Measurements from ENCODE around the gene KAZN.

KAZN gene

DNA sequence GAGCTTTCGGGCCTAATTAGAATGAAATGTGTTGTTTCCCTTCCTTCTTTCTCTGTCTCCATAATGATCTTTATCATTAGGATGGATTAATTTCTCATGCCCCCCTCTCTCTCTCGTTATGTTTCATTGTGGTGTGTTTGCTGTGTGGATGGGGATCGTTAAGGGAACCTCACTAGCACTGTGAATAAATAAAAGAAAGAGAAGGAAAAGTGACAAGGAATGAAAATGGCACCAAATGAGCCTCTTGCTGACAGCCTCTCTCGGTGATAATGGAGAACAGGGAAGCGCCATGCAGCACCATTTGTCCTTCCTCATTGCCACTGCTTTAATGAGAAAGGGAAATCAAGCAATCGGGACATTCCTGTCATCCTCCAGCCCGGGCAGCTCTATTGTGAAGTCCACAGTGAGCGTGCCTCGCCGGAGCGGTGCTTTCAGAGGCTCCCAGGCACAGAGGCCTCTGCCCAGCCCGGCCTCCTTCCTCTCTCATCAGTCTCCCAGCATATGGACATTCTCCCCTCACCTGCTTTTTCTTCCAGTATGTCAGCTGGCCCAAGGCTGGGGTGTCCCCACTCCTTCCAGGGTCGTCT lies 289.4 kb downstream of the KAZN start:
- DNase-seq (ENCODE audit: low read depth), result no peak

DNA sequence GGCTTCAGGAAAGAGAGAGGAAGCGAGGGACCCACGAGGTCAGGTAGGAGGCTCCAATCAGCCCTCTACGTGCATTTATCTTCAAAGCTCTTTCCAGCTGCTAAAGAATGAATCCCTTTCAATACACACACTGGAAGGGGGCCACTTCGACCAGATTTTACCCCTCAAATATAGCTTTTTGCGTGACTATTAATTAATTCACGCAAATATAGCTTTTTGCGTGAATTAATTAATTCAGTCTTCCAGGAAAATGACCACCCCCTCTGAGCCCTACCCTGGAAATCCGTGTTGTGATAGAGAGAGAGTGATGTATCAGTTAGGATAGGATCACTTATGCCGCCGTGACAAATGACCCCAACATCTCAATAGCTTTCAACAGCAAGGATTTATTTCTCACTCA lies 289.9 kb downstream of the KAZN start:
- DNase-seq (ENCODE audit: low read depth), result no peak

DNA sequence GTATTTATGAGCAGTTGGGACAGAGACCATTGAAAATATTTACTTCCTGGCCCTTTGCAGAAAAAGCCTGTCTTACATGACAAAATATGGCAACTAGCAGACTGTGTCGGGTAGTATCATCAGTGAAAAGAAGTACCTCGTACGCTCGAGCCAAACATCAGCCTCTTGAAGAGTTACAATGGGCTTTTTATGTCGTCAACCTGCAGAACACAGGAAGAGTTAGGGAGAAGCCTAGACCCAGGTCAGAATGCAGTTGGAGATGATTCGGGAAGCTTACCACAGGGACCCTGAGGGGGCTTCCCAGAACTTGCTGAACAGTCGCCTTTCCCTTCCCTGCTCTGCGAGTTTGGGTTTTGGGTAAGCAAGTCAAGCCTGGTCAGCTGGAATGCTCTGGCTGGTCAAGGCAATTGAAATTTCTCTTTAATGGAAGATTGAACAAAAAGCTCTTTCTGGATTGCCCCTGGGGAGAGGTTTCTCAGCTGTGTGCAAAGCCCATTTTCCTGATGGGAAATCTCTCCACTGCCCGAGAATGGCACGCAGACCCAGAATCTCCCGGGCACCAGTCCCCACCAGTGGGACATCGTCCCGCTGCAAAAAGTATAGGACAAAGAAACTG lies 291.4 kb downstream of the KAZN start:
- DNase-seq (ENCODE audit: low read depth), result no peak

DNA sequence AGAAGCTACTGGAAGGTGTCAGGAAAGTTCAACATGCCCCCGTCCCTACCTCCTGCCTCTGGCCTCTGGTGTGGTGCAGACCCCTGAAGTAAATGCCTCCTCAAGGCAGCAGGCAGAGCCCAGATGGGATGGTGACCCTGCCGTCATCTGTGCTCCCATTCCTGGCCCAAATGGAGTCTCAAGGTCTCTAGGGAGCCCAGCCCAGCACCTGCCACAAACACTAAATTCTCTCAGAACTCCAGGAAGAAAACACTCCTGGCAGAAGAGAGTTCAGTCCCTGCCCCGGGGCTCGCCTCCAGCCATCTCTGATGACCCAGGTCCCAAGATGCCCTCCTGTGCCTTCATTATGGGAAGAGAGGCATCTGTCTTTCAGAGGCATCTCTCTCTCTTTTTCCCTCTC lies 293.5 kb downstream of the KAZN start:
- DNase-seq (ENCODE audit: low read depth), result no peak

DNA sequence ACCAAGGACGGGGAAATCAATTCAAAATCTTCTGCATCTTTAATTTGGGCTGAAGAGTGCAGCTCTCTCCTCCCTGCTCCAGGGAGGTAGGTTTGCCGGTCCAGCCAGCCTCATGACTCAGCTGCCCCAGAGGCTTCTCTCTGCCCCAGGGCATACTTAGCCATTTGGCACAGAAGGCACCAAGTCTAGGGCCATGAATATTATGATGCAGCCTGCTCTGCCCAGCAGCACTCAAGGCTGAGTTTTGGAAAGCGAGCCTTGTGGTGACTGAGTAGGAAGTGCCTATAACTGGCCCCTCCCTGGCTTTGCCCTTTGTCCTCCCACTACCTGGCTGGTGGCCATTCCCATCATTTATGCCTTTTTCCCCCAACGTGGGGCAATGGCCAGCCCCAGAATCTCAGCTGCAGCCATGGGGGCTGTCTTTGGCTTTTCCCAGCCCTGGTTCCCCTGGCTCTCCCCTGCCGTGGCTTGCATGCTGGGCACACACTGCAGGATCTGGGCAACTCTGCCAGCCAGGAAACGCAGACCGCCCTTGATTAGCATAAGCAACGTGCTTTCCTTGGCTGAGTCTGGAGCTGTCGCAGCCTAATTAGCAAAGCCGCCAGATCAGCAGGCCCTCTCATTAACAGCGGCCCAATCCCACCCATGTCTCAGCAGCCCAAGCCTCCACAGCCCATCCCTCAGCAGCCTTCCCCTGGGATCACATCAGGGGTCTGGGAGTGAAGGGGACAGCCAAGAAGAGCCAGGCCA lies 296.5 kb downstream of the KAZN start:
- DNase-seq (ENCODE audit: low read depth), result no peak

DNA sequence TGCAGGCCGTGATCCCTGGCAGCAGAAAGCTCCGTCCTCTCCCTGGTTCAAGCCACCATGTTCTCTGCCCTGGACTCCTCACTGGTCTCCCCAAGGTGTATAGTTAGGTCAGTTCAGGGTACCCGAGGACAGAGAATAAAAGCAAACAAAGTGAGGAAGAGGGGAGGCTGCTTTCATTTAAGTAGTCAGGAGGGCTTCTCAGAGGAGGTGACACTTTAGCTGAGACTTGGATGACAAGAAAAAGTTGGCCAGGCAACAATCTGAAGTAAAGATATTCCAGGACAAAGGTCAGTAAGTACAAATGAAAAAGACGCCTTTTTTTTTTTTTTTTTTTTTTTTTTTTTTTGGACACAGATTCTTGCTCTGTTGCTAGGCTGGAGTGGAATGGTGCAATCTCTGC lies 297.2 kb downstream of the KAZN start:
- DNase-seq (ENCODE audit: low read depth), result no peak

DNA sequence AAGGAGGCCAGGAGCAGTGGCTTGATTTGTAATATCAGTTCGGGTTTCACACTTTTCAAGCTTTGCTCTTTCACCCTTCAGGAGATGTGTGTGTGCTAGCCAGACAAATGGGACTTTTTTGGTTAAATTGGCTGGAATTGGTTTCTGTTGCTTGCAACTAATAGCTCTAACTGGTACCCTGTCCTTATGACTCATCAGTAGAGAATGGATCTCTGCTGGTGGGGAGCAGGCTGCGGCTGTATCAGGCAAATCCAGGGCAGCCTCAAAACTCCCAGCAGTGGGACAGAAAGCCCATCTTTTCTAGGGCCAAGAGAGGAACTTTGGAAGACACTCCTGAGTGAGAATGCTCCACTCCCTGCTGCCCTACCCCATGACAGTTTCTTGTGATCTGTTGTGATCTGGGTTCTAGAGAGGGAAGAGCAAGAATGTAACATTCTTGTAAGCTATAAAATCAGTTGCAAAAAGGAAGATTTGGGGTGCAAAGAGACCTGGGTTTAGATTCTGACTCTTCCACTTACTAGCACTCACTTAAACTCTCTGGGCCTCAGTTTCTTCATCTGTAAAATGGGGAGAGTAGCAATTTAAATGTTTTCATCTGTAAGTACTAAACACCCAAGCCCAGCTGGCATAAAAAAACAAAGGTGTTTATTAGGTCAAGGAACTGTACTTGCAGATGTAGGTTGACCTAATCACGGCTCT lies 298.0 kb downstream of the KAZN start:
- no peak for DNase-seq (ENCODE audit: low read depth)

DNA sequence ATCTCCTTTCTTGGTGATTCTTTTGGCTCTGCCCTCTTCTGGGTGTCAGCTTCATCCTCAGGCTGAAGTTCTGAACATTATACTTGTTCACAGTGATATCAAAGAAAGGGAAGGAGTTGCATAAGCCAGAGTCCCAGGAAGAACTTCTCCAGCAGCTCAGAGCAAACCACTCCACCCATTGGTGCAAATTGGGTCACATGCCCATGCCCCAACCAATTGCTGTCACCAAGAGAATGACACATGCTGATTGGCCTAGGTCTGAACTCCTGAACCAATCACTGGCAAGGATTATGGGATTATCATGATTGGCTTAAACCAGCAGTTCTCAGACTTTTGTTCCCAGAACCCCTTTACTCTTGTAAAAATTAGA lies 298.6 kb downstream of the KAZN start:
- DNase-seq (ENCODE audit: low read depth), result no peak

DNA sequence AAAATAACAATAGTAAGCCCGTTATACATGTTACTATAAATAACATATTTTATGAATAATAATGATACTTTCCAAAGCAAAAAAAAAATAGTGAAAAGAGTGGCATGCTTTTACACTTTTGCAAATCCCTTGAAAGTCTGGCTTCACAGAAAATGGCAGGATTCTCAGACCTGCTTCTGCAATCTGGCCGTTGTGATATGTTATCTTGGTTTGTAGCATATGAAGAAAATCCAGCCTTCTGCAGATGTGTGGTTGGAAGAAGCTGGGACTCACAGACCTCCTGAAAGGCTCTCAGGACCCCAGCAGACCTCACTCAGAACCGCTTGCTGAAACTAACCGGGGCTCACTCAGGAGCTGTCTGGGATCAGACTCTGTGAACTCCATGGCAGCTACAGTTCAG lies 299.1 kb downstream of the KAZN start:
- no peak for DNase-seq (ENCODE audit: low read depth)

DNA sequence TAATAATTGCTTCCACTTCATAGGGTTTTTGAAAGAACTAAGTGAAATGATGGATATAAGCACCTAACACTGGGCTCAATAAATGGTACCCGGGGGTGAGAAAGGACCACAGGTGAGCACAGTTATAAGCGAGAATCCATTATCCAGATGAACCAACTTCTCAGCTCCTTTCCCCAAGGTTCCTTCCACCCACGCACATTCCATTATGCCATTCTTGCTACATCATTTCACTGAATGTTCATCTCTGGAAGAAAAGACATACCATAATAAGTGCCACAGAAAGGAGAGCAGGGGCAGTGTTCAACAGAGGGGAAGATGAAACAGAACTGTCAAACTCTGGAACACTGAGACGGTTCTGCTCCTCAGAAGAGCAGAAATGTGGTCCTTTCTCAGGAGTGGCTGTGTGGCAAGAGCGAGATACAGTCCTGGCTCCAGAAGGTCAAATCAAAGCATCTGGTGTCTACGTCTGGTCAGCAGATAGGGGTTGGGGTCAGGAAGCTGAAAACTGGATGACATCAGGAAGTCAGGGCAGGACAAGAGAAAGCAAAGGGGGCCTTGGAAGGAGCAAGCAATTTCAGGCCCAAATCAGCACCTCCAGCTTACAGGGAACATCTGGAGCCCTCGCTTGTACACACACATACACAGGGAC lies 299.6 kb downstream of the KAZN start:
- DNase-seq (ENCODE audit: low read depth), result no peak

DNA sequence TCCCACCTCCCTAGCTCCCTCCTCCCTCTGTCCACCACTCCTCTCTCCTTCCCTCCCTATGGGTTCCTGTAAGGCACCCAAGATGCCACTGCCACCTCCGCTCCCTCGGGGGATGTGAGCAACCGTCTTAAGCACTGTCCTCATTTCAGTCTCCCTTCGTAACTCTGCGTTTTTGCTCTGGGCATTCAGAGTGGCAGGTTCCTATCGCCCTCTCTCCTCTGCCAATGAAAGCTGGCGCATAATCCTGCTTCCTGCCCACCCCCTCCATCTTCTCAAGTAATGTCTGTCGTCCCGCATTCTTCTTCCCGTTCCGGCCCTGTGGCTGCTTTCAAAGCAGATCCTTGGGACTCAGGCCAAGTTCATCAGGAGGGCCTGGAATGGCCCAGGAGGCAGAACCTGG lies 301.2 kb downstream of the KAZN start:
- DNase-seq (ENCODE audit: low read depth), result no peak

DNA sequence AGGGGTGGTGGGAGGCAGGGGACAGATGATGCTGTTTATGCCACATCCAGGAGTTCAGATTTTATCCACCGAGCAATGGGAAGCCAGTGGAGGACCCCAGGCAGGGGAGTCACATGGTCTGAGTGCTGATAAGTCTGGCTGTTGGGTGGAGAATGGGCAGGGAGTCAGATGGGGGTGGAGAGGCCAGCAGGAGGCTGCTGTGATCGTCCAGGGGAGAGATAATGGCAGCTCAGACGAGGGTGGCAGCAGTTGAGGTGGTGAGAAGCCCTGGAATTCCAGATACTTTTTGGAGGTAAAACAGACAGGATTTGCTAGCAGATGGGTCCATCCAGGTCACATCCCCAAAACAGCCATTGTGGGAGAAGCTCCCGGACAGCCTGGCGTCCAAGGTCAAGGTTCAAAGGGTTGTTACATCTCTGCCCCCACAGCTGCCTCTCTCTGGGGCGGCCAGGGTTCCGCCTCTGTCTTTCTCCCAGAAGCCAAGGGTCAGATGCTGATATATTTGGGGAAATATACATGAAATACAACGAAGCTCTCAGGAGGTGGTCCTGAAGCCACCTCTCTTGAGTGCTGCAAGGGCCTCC lies 303.0 kb downstream of the KAZN start:
- no peak for DNase-seq (ENCODE audit: low read depth)

DNA sequence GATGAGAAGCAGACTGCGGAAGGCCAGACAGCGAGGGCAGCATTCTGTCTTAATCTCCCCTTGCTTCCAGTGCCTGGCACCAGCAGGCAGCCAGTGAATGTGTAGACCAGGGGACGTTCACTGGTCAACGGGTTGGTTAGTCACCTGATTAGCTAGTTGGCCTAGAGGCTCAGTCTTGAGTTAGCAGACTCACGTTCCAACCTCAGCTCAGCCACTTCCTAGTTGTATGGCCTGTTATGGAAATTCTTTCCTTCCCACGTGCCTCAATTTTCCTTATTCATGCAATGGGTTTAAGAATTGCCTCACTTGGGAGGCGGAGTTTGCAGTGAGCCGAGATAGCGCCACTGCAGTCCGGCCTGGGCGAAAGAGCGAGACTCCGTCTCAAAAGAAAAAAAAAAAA lies 305.4 kb downstream of the KAZN start:
- DNase-seq (ENCODE audit: low read depth), result no peak

DNA sequence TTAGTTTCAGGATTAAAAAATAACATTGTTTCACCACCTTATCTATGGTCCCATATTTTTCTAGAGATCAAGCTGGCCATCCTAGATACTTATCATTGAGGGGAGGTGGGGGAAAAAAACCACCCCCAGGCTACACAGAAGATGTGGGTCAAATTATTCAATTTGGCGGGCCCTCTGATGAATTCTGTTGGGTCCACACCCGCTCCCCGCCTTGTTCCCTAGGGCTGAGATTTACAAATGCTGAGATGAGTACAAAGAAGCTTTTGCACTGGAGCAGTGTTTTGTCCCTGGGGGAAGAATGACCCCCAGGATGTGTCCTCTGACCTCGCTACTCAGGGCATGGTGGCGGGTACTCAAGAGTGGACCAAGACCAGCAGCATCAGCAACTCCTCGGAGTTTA lies 308.2 kb downstream of the KAZN start:
- no peak for DNase-seq (ENCODE audit: low read depth)

DNA sequence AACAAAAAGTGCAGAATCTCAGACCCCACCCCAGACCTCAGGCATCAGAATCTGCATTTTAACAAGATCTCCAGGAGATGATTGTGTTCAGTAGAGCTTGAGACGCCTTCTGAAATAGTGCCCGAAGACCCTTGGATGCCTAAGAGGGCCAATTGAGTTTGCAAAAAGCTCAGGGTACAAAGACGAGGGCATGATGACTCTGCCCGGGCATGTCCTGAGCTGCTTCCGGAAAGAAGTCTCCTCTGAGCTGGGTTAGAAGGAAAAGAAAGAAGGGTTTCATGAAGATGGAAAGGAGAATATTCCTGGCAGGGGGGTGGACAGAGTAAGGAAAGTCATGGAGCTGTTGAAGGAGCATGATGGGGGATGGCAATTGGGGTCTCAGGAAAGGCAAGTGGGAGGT lies 308.9 kb downstream of the KAZN start:
- no peak for DNase-seq (ENCODE audit: low read depth)

DNA sequence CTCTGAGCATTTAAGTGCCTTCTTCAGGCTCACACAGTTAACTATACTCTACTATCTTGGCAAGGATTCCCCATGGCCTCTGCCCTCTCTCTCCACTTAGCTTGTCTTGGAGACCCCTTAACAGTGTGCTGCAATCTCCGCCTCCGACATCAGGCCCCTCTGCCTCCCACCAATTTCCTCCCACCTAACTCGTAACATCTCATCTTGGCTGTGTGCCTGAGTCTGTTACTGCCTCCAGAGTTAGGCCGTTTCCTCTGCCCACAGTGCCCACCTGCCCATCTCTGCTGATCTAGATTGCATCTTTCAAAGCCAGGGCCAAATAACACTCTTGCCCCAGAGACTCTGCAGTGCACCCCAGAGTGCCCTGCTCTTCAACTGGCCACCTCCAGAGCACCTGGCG lies 310.8 kb downstream of the KAZN start:
- no peak for DNase-seq (ENCODE audit: low read depth)

DNA sequence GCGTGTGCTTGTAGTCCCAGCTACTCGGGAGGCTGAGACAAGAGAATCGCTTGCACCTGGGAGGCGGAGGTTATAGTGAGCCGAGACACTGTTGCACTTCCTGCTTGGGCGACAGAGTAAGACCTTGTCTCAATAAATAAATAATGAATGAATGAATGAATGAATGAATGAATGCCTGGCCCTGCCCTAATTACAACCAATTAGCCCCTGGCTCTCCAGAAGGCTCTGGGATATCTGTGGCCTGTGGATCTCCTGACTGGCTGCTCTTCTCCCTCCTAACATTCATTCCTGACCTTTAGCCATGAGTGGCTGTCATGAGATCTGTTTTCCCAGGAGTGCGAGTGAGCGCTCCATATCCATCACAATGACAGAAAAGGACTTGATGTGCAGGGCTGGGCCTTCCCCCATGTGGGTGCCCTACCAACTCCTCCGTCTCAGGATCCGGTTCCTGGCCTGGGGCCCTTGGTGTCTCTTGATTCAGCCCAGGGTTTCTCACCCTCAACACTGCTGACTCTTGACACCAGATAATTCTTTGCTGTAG lies 311.5 kb downstream of the KAZN start:
- no peak for DNase-seq (ENCODE audit: low read depth)

DNA sequence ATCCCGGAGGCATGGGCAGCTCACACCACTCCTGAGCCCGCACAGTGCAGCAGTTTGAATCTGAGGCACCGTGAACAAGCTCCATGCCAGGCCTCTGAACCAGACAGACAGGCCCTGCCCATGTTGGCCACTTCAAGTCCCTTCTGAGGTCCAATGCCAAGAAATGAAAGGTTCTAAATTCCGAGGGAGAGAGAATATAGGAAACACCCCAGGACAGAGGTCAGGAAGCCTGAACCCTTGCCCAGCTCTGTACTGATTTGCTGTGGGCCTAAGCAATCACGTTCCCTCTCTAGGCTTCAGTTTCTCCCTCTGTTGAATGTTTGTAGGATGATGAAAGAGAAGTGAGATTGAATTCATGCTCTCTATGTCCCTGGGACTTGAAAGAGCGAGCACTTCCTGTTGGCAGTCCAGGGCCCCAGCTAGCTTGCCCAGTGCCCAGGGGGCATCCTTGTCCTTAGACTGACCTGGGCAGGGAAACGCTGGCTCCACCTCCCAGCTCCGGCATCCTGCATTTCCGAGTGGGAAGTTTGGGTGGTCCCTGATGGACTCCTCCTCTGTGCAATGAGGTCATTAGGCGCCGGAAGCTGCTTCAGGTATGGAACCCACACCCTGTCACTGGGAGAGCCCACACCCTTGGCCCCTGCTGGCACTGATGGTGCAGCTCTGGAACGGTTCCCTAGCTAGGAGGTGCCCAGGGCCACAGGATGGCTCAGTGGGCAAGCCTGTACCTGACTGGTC lies 312.7 kb downstream of the KAZN start:
- DNase-seq (ENCODE audit: low read depth), result no peak

DNA sequence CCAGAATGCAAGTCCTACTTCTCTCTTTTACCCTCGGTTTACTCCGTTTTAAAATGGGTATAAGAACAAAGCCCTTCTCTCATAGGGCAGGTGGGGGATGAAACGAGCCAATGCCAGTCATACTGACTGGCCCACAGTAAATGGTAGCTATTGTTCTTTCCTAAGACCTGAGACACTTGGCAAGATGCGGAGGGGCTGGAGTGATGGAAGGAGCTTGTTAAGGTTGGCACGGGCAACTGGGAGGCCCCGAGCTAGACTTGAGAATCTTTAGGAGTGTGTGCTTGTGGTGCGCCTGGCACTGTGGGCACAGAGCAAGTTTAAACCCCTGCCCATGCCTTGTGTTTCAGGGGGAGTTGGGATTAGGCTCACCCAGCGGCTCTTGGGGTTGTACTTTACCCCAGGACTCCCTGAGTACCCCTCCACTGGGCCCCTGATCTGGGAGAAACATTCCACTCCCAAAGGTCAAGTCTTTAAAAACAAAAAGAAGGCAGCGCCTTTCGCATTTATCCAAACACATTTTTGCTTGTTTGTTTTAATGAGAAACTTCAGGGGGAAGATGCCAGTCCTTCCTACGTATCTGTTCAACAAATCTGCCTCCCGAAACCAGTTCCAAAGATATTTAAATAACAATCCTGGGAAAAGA lies 314.5 kb downstream of the KAZN start:
- DNase-seq (ENCODE audit: low read depth), result no peak

DNA sequence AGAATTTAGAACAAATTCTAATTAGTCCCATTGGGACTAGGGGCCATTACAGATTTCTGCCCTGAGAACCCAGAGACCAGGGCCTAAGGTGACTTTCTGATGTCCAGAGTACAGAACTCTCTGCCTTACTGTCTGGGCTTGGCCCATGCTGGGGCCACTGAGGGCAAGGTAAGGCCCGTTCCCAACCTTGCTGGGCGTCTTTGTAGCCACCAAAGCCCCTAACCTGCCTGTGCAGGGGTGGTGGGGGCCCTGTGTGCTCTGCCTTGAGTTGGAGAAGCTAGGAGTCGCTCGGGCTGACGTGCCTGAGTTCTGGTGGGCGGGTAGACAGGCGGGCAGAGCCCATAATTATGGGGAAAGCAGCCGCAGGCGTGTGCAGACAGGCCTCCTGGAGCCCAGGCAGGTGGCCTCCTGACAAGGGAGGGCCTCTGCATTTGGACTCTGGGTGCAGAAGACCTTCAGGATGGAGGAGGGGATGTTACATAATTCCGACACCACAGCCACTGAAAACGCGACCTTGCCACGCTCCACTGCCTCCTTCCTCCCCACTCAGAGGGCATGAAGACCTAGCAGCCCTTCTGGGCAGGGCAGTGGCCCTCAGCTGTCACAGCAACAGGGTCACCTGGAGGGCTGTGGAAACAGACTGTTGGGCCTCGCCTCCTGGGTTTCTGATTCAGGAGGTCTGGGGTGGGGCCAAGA lies 315.1 kb downstream of the KAZN start:
- DNase-seq (ENCODE audit: low read depth), result no peak
